SJCRH30 (cell line): Measurements from ENCODE around the gene AZIN2. TPM values are rescaled to one million over a fixed set of nuclear protein-coding genes. Genes with fewer than 3 reads are reported as not detected.
"Not testable (repeated sequence)": the region's sequence is repeated elsewhere in the genome, so short reads cannot be mapped to it uniquely, and the experiment has no call there.

Experiments used
- DNase-seq, 2 experiments: peaks; one replicate each; pipeline ENCODE4 v3.0.0-alpha.2; 2015 to 2020
- H3K27ac ChIP-seq: fragments of 250-450 bp; sonication (Bioruptor Pico); 2 replicates; pipeline ENCODE4 v1.5.1; 2020; ENCODE audit warnings: mild to moderate bottlenecking, moderate library complexity
- H3K27me3 ChIP-seq: fragments of 250-450 bp; sonication (Bioruptor Pico); 2 replicates; pipeline ENCODE4 v1.5.1; 2020; ENCODE audit warnings: mild to moderate bottlenecking, moderate library complexity
- H3K36me3 ChIP-seq: fragments of 250-450 bp; sonication (Bioruptor Pico); 2 replicates; pipeline ENCODE4 v1.5.1; 2020; ENCODE audit warnings: mild to moderate bottlenecking, moderate library complexity
- H3K4me1 ChIP-seq: fragments of 250-450 bp; sonication (Bioruptor Pico); 2 replicates; pipeline ENCODE4 v1.5.1; 2020; ENCODE audit warnings: mild to moderate bottlenecking, moderate library complexity
- H3K4me3 ChIP-seq: fragments of 250-450 bp; sonication (Bioruptor Pico); 2 replicates; pipeline ENCODE4 v1.5.1; 2020; ENCODE audit warnings: mild to moderate bottlenecking, moderate library complexity
- H3K9me3 ChIP-seq: fragments of 250-450 bp; sonication (Bioruptor Pico); replicated peaks from 2 replicates; pipeline ENCODE4 v1.5.1; 2020; ENCODE audit warnings: mild to moderate bottlenecking, moderate library complexity
- total RNA-seq: library from RNA; depleted of rRNA; stranded (reverse); fragments of >200 nt; shearing (Covaris generic); gene quantifications from 2 replicates; pipeline ENCODE4 v1.2.3, GENCODE V29; 2014

The AZIN2 gene
- total RNA-seq, 1 experiment from 2014 or later = 8.8 TPM

DNA sequence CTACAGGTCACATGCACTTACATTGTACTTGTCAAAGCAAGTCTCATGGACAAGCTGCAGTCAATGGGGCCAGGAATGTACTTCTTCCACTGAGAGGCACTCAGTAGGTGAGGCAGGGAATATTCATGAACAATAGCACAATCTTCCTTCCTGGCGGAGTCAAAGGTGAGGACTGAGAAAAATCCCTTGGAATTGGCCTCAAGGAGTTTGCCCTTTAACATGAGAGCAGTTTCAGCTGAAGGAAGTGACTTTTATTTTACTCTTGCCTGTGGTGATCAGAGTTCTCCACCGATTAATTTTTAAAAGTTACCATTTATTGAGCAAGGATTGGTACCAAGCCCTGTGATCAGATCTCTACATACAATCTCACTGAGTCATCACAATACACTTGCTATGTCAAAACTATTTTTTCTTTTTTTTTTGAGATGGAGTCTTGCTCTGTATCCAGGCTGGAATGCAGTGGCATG, 33.1 kb upstream of the AZIN2 start:
- no peak for DNase-seq
- no peaks in the 10 kb centered on the region for H3K9me3 ChIP-seq

GRCh38 chr1:33048426-33048825, 32.5 kb upstream of the AZIN2 start:
- Histone ChIP-seq H3K27ac (no peak overlapping the region), H3K27me3 (no peaks in the 10 kb centered on the region), H3K4me1 (peaks cover 21% of the 10 kb centered on the region), H3K9me3 (no peaks in the 10 kb centered on the region), H3K4me3 (no peak overlapping the region), H3K36me3 (no peaks in the 10 kb centered on the region)
- no peak for DNase-seq

More for the DNA sequence above, 33.1 kb upstream of the AZIN2 start:
- no peak overlapping the region for H3K27ac ChIP-seq
- no peak overlapping the region for H3K4me3 ChIP-seq
- no peaks in the 10 kb centered on the region for H3K27me3 ChIP-seq
- H3K4me1 ChIP-seq = peaks cover 26% of the 10 kb centered on the region
- H3K36me3 ChIP-seq = no peaks in the 10 kb centered on the region

DNA sequence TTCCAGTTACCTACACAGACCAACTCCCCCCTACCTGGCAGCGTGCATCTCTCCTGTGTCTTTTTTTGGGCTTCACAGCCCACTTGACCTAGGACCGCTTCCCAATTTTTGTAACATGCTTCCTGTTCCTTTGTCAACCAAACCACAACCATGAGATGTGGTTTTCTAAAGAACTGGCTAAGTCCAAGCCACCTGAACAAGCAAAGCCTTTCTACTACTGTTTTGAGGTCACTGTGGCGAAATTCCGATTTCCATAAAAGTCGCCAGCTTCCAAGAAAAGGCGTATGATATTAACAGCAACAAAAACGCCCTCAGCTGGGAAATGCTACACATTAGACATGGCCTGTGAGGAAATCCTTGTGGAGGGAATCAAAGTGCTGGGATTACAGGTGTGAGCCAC, 31.6 kb upstream of the AZIN2 start:
- no peaks in the 10 kb centered on the region for H3K9me3 ChIP-seq
- no peaks in the 10 kb centered on the region for H3K27me3 ChIP-seq
- H3K4me3 ChIP-seq = no peak overlapping the region
- no peaks in the 10 kb centered on the region for H3K36me3 ChIP-seq
- H3K27ac ChIP-seq = no peak overlapping the region
- no peak for DNase-seq
- H3K4me1 ChIP-seq = peaks cover 12% of the 10 kb centered on the region

DNA sequence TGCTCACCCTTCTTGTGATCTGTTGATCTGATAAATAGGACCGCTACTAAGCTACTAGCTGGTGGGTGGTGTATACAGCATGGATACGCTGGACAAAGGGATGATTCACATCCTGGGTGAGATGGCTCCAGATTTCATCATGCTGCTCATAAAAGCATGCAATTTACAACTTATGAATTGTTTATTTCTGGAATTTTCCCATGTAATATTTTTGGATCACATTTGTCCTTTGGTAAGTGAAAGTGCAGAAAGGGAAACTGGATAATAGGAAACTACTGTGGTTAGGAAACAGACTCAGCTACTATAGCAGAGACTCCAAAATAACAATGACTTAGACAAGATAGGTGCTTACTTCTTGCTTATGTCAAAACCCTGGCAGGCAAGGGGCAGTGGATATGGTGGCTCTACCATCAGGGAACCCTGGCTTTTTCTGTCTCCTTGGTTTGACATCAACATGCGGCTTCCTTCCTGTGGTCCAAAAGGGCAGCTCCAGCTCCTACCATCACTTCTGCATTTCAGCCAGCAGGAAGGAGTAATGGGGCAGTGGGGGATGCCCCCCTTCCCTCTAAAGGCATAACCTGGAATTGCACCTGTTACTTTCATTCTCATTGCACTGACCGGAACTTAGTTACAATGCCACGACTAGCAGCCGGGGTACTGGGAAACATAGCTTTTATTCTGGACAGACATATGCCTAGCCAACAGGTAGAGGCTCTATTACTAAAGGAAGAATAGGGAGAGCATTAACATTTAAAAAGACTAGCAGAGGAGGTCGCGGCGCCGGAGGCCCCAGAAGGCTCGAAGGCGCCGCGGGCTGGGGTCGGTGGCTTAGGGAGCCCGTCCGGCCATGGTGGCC, 30.5 kb upstream of the AZIN2 start:
- Histone ChIP-seq H3K4me3 (no peak overlapping the region), H3K4me1 (peaks cover 14% of the 10 kb centered on the region), H3K9me3 (no peaks in the 10 kb centered on the region), H3K36me3 (no peaks in the 10 kb centered on the region), H3K27ac (peak overlapping the region; percentile 14; the same call in 1 of the 2 replicates), H3K27me3 (no peaks in the 10 kb centered on the region)
- DNase-seq = peak in 1 of 2 experiments; percentile 42

DNA sequence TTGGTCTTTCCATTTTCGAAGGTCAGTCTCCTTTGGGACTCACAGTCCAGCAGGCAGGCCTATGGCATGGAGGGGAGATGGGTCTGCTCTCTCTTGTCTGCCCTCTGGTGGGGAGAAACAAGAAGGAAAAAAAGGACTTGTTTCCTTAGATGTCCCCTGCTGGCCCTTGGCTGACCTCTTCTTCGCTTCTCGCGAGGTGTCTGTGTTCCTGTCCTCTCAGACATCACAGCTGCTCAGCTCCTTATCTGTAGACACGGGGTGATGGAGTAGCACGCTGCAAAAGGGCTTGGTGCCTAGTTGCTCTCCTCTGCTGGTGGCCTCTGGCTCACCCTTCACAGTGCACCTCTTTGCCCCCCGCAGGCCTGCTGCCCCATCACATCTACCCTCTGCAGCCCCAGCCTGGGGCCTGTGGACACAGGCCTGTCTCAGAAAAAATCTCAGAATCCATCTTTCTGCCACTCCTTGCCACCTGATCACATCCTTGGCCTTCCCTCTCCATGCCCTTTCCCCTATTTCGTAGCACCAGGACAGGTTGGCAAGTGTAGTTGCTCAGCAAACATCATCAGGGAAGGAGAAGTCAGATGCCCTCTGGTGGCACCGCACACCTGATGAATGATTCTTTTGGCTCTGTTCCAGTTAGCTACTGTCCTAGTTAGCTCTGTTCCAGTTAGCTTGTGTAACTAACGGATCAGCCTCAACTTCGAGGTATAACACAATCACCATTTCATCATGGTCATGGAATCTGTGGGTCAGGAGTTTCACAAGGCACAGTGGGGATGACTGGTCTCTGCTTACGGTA, 25.5 kb upstream of the AZIN2 start:
- Histone ChIP-seq H3K27me3 (no peaks in the 10 kb centered on the region), H3K4me3 (no peak overlapping the region), H3K4me1 (peaks cover 20% of the 10 kb centered on the region), H3K36me3 (no peaks in the 10 kb centered on the region), H3K9me3 (no peaks in the 10 kb centered on the region), H3K27ac (no peak overlapping the region)
- DNase-seq = peak; percentile 93 to 96

GRCh38 chr1:33056426-33056825, 24.5 kb upstream of the AZIN2 start:
- Histone ChIP-seq H3K4me3 (no peak overlapping the region), H3K9me3 (no peaks in the 10 kb centered on the region), H3K27ac (no peak overlapping the region), H3K36me3 (no peaks in the 10 kb centered on the region), H3K4me1 (peaks cover 24% of the 10 kb centered on the region), H3K27me3 (no peaks in the 10 kb centered on the region)
- no peak for DNase-seq

- Histone ChIP-seq H3K27me3 (no peaks in the 10 kb centered on the region), H3K27ac (no peak overlapping the region), H3K36me3 (no peaks in the 10 kb centered on the region), H3K4me1 (peaks cover 29% of the 10 kb centered on the region), H3K4me3 (no peak overlapping the region), H3K9me3 (peaks cover 7% of the 10 kb centered on the region; the same call in 1 of the 2 replicates)
- DNase-seq = no peak
Observed at GRCh38 chr1:33057095-33057494, 23.9 kb upstream of the AZIN2 start.

DNA sequence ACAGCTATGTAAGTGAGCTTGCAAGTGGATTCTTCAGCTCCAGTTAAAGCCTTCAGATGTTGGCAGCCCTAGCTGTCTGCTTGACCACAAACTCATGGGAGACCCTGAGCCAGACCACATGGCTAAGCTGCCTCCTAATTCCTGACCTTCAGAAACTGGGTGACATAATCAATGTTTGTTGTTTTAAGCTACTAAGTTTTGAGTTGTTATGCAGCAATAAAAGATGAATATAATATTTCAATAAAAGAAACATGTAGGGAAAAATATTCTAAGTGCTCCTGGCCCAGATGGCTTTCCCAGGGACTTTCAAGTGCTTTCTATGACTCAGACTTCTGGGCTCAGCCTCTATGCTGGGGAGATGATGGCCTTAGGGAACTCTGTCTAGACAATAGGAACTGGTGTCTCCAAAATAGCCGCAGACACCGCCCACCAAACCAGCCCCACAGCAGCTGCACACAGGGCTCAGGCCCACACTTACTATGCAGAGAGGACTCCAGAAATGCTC, 20.3 kb upstream of the AZIN2 start:
- no peaks in the 10 kb centered on the region for H3K36me3 ChIP-seq
- peak; percentile 99 for DNase-seq
- H3K27me3 ChIP-seq = no peaks in the 10 kb centered on the region
- peaks cover 32% of the 10 kb centered on the region for H3K9me3 ChIP-seq
- H3K4me3 ChIP-seq = no peak overlapping the region
- H3K27ac ChIP-seq = peak overlapping the region; percentile 62
- H3K4me1 ChIP-seq = peaks cover 23% of the 10 kb centered on the region

DNA sequence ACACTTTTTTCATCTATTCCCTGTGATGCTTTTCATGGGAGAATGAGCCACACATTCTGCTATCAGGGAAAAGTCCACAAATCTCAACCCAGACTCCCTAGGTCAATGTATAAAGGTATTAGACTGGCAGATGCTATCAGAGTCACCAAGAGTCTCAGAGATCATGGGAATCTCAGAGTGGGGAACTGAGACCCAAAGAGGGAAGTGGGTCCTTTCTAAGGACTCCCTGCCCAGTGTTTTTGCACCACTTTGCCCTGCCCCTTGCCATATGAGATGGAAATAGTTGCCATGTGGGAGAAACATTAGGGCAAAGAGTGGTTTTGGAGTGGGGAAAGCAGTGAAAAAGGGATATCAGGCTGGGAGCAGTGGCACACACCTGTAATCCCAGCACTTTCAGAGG, 19.1 kb upstream of the AZIN2 start:
- DNase-seq = no peak
- H3K9me3 ChIP-seq = peaks cover 40% of the 10 kb centered on the region

DNA sequence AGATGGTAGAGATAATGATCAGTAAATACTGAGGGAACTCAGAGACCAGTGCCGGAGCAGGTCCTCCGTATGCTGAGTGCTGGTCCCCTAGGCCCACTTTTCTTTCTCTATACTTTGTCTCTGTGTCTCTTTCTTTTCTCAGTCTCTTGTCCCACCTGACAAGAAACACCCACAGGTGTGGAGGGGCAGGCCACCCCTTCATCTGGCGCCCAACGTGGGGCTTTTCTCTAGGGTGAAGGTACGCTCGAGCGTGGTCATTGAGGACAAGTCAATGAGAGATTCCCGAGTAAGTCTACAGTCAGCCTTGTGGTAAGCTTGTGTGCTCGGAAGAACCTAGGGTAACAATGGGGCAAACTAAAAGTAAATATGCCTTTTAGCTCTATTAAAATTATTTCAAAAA, 16.7 kb upstream of the AZIN2 start:
- Histone ChIP-seq H3K9me3 (peaks cover 43% of the 10 kb centered on the region), H3K4me1 (peaks cover 33% of the 10 kb centered on the region)
- not testable (repeated sequence) for DNase-seq, H3K27me3 ChIP-seq, H3K4me3 ChIP-seq, H3K27ac ChIP-seq, H3K36me3 ChIP-seq

More for the DNA sequence above, 19.1 kb upstream of the AZIN2 start:
- H3K4me3 ChIP-seq = no peak overlapping the region
- no peak overlapping the region for H3K27ac ChIP-seq
- H3K36me3 ChIP-seq = no peaks in the 10 kb centered on the region
- peaks cover 19% of the 10 kb centered on the region for H3K4me1 ChIP-seq
- no peaks in the 10 kb centered on the region for H3K27me3 ChIP-seq

GRCh38 chr1:33065301-33065700, 15.7 kb upstream of the AZIN2 start:
- Histone ChIP-seq H3K27me3 (no peaks in the 10 kb centered on the region), H3K36me3 (no peaks in the 10 kb centered on the region), H3K27ac (no peak overlapping the region), H3K4me1 (peaks cover 25% of the 10 kb centered on the region), H3K9me3 (peaks cover 43% of the 10 kb centered on the region), H3K4me3 (no peak overlapping the region)
- DNase-seq = no peak

- peaks cover 42% of the 10 kb centered on the region for H3K9me3 ChIP-seq
- not testable (repeated sequence) for H3K27ac ChIP-seq, H3K4me3 ChIP-seq, H3K27me3 ChIP-seq, H3K36me3 ChIP-seq, DNase-seq
- H3K4me1 ChIP-seq = peaks cover 19% of the 10 kb centered on the region
Observed at GRCh38 chr1:33066477-33066876, 14.5 kb upstream of the AZIN2 start.

- H3K27me3 ChIP-seq, H3K4me3 ChIP-seq, H3K27ac ChIP-seq, DNase-seq, H3K36me3 ChIP-seq: not testable (repeated sequence)
- H3K4me1 ChIP-seq = peaks cover 14% of the 10 kb centered on the region
- peaks cover 33% of the 10 kb centered on the region for H3K9me3 ChIP-seq
Observed at GRCh38 chr1:33068108-33068507, 12.8 kb upstream of the AZIN2 start.

DNA sequence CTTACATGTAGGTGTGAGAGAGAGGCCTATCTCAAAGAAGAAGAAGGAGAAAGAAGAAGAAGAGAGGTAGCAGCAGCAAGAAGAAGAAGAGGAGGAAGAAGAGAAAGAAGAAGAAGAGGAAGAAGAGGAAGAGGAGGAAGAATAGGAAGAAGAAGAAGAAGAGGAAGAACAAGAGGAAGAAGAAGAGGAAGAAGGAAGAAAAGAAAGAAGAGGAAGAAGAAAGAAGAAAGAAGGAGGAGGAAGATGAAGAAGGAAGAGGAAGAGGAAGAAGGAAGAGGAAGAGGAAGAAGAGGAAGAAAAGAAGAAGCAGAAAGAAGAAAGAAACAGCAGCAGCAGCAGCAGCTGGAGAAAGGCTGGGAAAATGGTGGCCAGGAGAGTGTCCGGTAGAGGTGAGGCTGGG, 10.3 kb upstream of the AZIN2 start:
- Histone ChIP-seq H3K4me1 (peaks cover 14% of the 10 kb centered on the region), H3K36me3 (no peaks in the 10 kb centered on the region), H3K4me3 (no peak overlapping the region), H3K27ac (no peak overlapping the region), H3K9me3 (peaks cover 11% of the 10 kb centered on the region; the same call in 1 of the 2 replicates), H3K27me3 (no peaks in the 10 kb centered on the region)
- DNase-seq = no peak

DNA sequence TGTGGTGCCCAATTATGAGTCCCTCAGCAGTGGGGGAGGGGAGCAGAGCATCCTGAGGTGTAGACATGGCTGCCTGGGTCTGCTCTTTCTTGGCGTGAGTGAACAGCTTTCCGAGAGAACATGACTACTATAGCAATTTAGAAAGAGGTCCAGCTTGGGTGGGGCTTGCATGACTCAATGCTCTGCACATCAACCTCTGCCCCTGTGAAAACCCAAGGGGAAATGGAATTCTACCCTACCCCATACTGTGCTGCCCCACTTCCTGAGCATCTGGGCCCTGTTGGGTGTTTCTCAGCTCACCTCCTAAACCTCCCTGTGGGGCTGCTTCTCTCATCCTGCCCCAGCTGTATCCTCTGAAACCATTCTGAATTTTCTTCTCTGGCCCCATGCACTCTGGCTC, 8.2 kb upstream of the AZIN2 start:
- Histone ChIP-seq H3K27me3 (no peaks in the 10 kb centered on the region), H3K4me3 (no peak overlapping the region), H3K4me1 (peaks cover 7% of the 10 kb centered on the region), H3K36me3 (no peaks in the 10 kb centered on the region), H3K9me3 (no peaks in the 10 kb centered on the region), H3K27ac (no peak overlapping the region)
- no peak for DNase-seq
